ENCODE results near the gene ASCC3.

GRCh38 chr6:100686216-100686615 is 194.9 kb downstream of the ASCC3 start:
- TF ChIP-seq POLR2A (IDR thresholded peaks at IDR 0.05; ENCODE audit: low read length) = no peak
- TF ChIP-seq GATA1 (IDR thresholded peaks at IDR 0.05; ENCODE audit: low read depth, low read length) = no peak

All from erythroblast (primary cell).